22Rv1 (cell line): ENCODE results near the gene MCM9.
A peak's percentile ranks its signal among the peaks of the same experiment; 100 is the strongest.

Experiments
- H3K27ac ChIP-seq: fragments of 450-650 bp; 2 replicates; pipeline ENCODE4 v1.5.1; 2017
- ZFX ChIP-seq: fragments of 450-650 bp; IDR thresholded peaks from 2 replicates; pipeline ENCODE4 v1.6.1; 2017; ENCODE audit warnings: antibody characterized with exemption, borderline replicate concordance
- TF ChIP-seq, protein P1 (sequence below): fragments of 450-650 bp; IDR thresholded peaks from 2 replicates; pipeline ENCODE4 v1.5.1; 2017; ENCODE audit warnings: mild to moderate bottlenecking

The MCM9 gene

DNA sequence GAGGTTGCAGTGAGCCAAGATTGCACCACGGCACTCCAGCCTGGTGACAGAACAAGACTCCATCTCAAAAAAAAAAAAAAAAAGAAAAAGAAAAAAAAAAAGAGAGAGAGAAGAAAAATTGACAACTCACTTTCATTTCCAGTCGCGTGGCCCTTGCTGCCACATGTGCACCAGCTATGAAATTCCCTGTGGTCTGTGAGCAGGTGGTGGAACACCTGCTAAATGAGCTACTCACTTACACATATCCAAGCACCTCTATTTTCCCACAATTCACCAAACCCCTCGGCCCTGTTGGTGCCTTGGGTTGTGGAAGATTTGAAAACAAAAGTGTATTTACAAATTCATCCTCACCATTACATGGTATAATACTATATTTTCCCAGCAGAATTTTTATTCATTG is 146.3 kb downstream of the MCM9 start:
- no peak overlapping the region for H3K27ac ChIP-seq
- TF ChIP-seq, protein P1, sequence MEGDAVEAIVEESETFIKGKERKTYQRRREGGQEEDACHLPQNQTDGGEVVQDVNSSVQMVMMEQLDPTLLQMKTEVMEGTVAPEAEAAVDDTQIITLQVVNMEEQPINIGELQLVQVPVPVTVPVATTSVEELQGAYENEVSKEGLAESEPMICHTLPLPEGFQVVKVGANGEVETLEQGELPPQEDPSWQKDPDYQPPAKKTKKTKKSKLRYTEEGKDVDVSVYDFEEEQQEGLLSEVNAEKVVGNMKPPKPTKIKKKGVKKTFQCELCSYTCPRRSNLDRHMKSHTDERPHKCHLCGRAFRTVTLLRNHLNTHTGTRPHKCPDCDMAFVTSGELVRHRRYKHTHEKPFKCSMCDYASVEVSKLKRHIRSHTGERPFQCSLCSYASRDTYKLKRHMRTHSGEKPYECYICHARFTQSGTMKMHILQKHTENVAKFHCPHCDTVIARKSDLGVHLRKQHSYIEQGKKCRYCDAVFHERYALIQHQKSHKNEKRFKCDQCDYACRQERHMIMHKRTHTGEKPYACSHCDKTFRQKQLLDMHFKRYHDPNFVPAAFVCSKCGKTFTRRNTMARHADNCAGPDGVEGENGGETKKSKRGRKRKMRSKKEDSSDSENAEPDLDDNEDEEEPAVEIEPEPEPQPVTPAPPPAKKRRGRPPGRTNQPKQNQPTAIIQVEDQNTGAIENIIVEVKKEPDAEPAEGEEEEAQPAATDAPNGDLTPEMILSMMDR, result no peak

- H3K27ac ChIP-seq, result no peak overlapping the region
- TF ChIP-seq, protein P1, result no peak
- TF ChIP-seq ZFX, result no peak
These were observed 147.1 kb downstream of the MCM9 start for GRCh38 chr6:118787724-118788423.

DNA sequence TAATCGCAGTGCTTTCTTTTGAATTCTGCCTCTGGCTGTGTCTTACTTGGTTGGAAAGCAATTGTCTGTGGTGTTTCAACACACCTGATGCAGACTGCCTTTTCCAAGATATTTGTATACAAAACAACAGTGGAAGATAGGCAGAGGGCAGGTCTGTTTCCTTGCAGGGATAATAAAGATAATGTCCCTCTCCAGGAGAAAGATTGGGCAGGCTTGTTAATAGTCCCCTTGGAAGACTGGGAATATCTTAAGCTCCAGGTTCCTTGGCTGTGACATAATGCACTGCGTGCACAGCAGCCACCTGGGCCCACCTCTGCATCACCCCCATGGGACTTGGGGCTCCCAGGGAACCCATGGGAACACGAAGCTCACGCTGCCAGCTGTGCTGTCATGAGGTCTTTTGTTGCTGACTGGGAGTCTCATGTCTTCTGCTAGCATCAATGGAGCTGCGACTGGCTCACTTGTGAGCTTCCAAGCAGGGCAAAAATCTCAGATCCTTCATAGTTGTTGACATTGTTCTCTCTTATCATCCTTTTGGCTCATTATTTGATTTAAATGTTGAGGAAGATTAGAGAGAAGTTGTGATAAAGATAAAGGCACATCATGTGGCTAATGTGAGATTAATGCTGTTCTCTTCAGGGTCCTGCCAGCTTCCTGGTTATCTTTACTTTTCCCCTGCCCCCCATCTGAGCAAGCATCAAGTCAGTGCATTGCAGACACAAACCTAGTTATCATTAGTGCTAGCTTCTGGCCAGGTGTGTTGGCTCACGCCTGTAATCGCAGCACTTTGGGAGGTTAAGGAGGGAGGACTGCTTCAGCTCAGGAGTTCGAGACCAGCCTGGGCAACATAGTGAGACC is 148.1 kb downstream of the MCM9 start:
- no peak overlapping the region for H3K27ac ChIP-seq
- TF ChIP-seq ZFX, result no peak
- TF ChIP-seq, protein P1, result no peak

GRCh38 chr6:118785601-118786000 is 149.4 kb downstream of the MCM9 start:
- H3K27ac ChIP-seq, result peak overlapping the region; percentile 60
- no peak for TF ChIP-seq ZFX
- TF ChIP-seq, protein P1, result no peak

GRCh38 chr6:118784641-118785164 is 150.3 kb downstream of the MCM9 start:
- TF ChIP-seq ZFX, result no peak
- TF ChIP-seq, protein P1, result no peak
- peak overlapping the region; percentile 60 for H3K27ac ChIP-seq

DNA sequence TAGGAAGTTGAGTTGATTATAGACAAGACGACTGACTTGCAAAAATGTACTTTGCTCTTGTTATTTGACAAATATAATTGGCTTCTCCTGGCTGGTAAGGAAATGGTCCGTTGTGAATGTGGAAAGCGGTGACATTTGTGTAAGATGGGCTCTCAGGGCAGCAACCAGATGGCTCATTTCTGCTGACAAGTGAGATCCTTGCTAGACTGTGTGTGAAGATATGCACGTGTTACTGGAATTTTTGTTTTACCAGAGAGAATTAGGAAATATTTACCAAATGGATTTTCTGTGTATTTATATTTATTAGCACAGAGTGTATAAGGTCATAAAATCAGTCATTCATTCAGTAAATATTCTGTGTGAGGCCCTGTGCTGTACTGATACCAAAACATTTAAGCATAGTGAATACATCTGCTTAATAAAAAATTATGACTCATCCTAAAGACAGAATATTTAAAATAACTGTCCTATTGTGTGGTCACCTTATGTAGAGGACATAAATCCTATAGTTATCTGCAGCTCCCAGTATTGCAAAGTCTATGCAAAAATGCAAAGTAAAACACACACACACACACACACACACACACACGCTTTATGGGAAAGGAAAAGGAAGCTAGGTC is 150.9 kb downstream of the MCM9 start:
- peak overlapping the region; percentile 60 for H3K27ac ChIP-seq
- TF ChIP-seq, protein P1, result no peak
- no peak for TF ChIP-seq ZFX

DNA sequence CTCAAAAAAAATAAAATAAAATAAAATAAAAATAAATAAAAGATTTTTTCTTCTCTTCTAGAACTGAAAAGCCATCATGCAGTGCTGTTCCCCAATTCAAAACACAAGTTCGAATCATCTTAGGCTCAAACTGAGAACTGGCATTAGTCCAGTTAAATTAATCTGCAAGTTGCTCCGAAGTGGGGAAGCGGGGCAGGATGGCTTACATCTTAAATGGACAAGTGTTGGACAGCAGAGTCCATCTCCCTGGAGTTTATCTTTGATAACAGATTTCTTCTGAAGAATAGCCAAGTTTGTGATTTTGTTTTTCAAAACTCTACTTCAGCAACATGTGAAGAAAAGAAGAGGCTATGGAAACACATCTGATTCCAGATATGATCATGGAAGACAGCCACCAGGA is 152.3 kb downstream of the MCM9 start:
- no peak overlapping the region for H3K27ac ChIP-seq
- TF ChIP-seq, protein P1, result no peak
- no peak for TF ChIP-seq ZFX
